ENCODE measurements around the gene ZNF311.

DNA sequence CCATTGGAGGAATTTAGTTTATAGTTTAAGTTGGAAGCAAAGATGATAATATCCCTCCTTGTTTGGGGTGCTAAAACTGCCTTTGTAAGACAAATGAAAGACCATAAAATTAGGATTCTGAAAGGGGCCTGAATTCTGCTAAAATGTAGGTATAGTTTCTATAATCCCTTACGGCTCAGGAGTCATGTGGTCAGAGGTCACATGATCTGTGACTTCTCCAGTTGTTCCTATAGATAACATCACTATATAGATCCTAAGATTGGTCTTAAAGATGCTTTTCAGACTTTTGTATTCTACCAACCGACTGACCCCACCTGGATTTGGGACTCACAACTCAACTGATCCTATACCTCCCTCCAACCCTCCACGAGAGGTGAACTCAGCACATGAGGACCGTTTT is 36.6 kb downstream of the ZNF311 start:
- TF ChIP-seq POLR2A (IDR thresholded peaks at IDR 0.05; ENCODE audit: low read depth, low read length) (no peak), POLR2AphosphoS5 (IDR thresholded peaks at IDR 0.05; ENCODE audit: low read depth, low read length) (no peak)
